ENCODE measurements around the gene SAMD4B.

- no peak for TF ChIP-seq POLR2A (IDR thresholded peaks at IDR 0.05)
- no peak for TF ChIP-seq CTCF (IDR thresholded peaks at IDR 0.05)
- TF ChIP-seq EP300 (IDR thresholded peaks at IDR 0.05), result no peak
Measured at GRCh38 chr19:39386557-39386956, 44.3 kb downstream of the SAMD4B start.
